Activated T-helper 17 cell treated with anti-CD3 and anti-CD28 coated beads, Interleukin-2, amount 50 U/mL, for 72 hours (primary cell): ENCODE data around the gene CUL4A. TPM values are rescaled to one million over a fixed set of nuclear protein-coding genes. Genes with fewer than 3 reads are reported as not detected.
"Not testable (repeated sequence)": the region's sequence is repeated elsewhere in the genome, so short reads cannot be mapped to it uniquely, and the experiment has no call there.

Source experiments
- ATAC-seq: fragments of 150-1000 bp; cut with Tn5 transposase; replicated peaks from 2 replicates; pipeline ENCODE4 v1.10.0; 2021; ENCODE audit warnings: mild to moderate bottlenecking, moderate library complexity
- H3K27ac Mint-ChIP-seq: one replicate; pipeline ENCODE4 v1.8.0; 2022; ENCODE audit warnings: mixed read lengths
- H3K27me3 Mint-ChIP-seq: one replicate; pipeline ENCODE4 v1.8.0; 2022; ENCODE audit warnings: mixed read lengths
- H3K36me3 Mint-ChIP-seq: one replicate; pipeline ENCODE4 v1.8.0; 2022; ENCODE audit warnings: low read depth, mild to moderate bottlenecking, mixed read lengths
- H3K4me1 Mint-ChIP-seq: one replicate; pipeline ENCODE4 v1.8.0; 2022; ENCODE audit warnings: mixed read lengths
- H3K4me3 Mint-ChIP-seq: one replicate; pipeline ENCODE4 v1.8.0; 2022; ENCODE audit warnings: mild to moderate bottlenecking, mixed read lengths
- H3K9me3 Mint-ChIP-seq: one replicate; pipeline ENCODE4 v1.8.0; 2022; ENCODE audit warnings: mixed read lengths
- total RNA-seq, 2 donors: library from RNA; stranded (reverse); gene quantifications; one replicate each; pipeline ENCODE4 v1.2.3, GENCODE V29; 2022

Gene CUL4A
- total RNA-seq, 2 donors from 2014 or later = 98.9 to 100 TPM

- H3K27me3 Mint-ChIP-seq = no peaks in the 10 kb centered on the region
- H3K36me3 Mint-ChIP-seq = peaks cover 9% of the 10 kb centered on the region
- ATAC-seq = peak; percentile 13
- H3K4me3 Mint-ChIP-seq = peak overlapping the region; percentile 78
- peaks cover 15% of the 10 kb centered on the region for H3K4me1 Mint-ChIP-seq
- peak overlapping the region; percentile 77 for H3K27ac Mint-ChIP-seq
- H3K9me3 Mint-ChIP-seq = no peaks in the 10 kb centered on the region
Observed at GRCh38 chr13:113292021-113292862, 82.8 kb downstream of the CUL4A start.

GRCh38 chr13:113293686-113294085 lies 84.3 kb downstream of the CUL4A start:
- Mint-ChIP-seq H3K9me3 (no peaks in the 10 kb centered on the region), H3K27ac (no peak overlapping the region), H3K36me3 (peaks cover 15% of the 10 kb centered on the region), H3K27me3 (no peaks in the 10 kb centered on the region), H3K4me1 (peaks cover 24% of the 10 kb centered on the region), H3K4me3 (no peak overlapping the region)
- ATAC-seq = no peak

- peaks cover 26% of the 10 kb centered on the region for H3K4me1 Mint-ChIP-seq
- no peaks in the 10 kb centered on the region for H3K27me3 Mint-ChIP-seq
- peaks cover 17% of the 10 kb centered on the region for H3K36me3 Mint-ChIP-seq
- no peaks in the 10 kb centered on the region for H3K9me3 Mint-ChIP-seq
- H3K27ac Mint-ChIP-seq = peak overlapping the region; percentile 100
- ATAC-seq = no peak
- peak overlapping the region; percentile 98 for H3K4me3 Mint-ChIP-seq
Observed at GRCh38 chr13:113295776-113296175, 86.4 kb downstream of the CUL4A start.

GRCh38 chr13:113296823-113297369 lies 87.5 kb downstream of the CUL4A start, which contains the start of gene LAMP1:
Gene LAMP1 (plus strand): TSS chr13:113297239. CDS start chr13:113297435, 196 bp downstream.
- no peaks in the 10 kb centered on the region for H3K9me3 Mint-ChIP-seq
- H3K4me1 Mint-ChIP-seq = peaks cover 28% of the 10 kb centered on the region
- H3K27ac Mint-ChIP-seq = peak within 1 kb of the TSS; percentile 100
- ATAC-seq = peak; percentile 86
- H3K4me3 Mint-ChIP-seq = peak within 1 kb of the TSS; percentile 98
- peaks cover 21% of the 10 kb centered on the region for H3K36me3 Mint-ChIP-seq
- H3K27me3 Mint-ChIP-seq = no peaks in the 10 kb centered on the region

DNA sequence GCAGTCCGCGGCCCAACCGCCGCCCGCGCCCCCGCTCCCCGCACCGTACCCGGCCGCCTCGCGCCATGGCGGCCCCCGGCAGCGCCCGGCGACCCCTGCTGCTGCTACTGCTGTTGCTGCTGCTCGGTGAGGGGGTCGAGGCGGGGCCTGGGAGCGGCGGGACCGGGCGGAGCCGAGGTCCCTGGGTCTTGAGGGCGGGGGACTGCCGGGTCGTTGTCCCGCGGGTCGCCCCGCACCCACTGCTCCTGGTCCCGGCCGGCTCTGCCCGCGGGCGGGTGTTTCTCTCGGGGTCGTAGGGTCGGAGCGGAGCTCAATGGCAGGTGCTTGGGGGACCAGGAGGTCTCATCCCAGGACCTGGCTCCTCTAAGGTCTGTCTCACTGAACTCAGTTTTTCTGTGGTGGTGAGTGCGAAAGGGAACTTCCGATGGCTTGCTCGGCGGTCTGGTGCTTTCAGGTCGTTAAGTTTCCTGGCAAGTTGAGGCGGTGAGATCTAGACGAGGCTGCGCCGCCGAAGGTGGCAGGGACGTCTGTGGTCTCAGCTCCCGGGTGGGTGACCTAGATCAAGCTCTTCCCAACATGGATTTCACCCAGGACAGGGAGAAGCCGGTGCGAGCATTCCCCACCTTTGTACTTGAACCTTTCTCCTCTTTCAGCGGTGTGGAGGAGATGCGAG lies 88.1 kb downstream of the CUL4A start:
- Mint-ChIP-seq H3K27ac (peak overlapping the region; percentile 99), H3K36me3 (peaks cover 21% of the 10 kb centered on the region), H3K9me3 (no peaks in the 10 kb centered on the region), H3K27me3 (no peaks in the 10 kb centered on the region), H3K4me1 (peaks cover 21% of the 10 kb centered on the region), H3K4me3 (peak overlapping the region; percentile 98)
- peak; percentile 69 for ATAC-seq

- H3K27me3 Mint-ChIP-seq = no peaks in the 10 kb centered on the region
- H3K4me3 Mint-ChIP-seq = peak overlapping the region; percentile 98
- peak overlapping the region; percentile 99 for H3K27ac Mint-ChIP-seq
- no peak for ATAC-seq
- H3K36me3 Mint-ChIP-seq = peaks cover 21% of the 10 kb centered on the region
- no peaks in the 10 kb centered on the region for H3K9me3 Mint-ChIP-seq
- peaks cover 21% of the 10 kb centered on the region for H3K4me1 Mint-ChIP-seq
Observed at GRCh38 chr13:113298043-113298945, 88.9 kb downstream of the CUL4A start.

- ATAC-seq = no peak
- Mint-ChIP-seq H3K36me3 (peaks cover 21% of the 10 kb centered on the region), H3K4me3 (no peak overlapping the region), H3K27ac (no peak overlapping the region), H3K9me3 (no peaks in the 10 kb centered on the region), H3K4me1 (peaks cover 21% of the 10 kb centered on the region), H3K27me3 (no peaks in the 10 kb centered on the region)
Observed at GRCh38 chr13:113299951-113300350, 90.5 kb downstream of the CUL4A start.

GRCh38 chr13:113302986-113303385 lies 93.6 kb downstream of the CUL4A start:
- no peak for ATAC-seq
- Mint-ChIP-seq H3K4me3 (no peak overlapping the region), H3K36me3 (peaks cover 35% of the 10 kb centered on the region), H3K4me1 (peaks cover 9% of the 10 kb centered on the region), H3K27ac (no peak overlapping the region), H3K9me3 (no peaks in the 10 kb centered on the region), H3K27me3 (no peaks in the 10 kb centered on the region)

GRCh38 chr13:113304121-113304520 lies 94.7 kb downstream of the CUL4A start:
- Mint-ChIP-seq H3K9me3 (no peaks in the 10 kb centered on the region), H3K36me3 (peaks cover 39% of the 10 kb centered on the region), H3K4me1 (peaks cover 4% of the 10 kb centered on the region), H3K4me3 (no peak overlapping the region), H3K27me3 (no peaks in the 10 kb centered on the region), H3K27ac (peak overlapping the region; percentile 11)
- ATAC-seq = no peak

DNA sequence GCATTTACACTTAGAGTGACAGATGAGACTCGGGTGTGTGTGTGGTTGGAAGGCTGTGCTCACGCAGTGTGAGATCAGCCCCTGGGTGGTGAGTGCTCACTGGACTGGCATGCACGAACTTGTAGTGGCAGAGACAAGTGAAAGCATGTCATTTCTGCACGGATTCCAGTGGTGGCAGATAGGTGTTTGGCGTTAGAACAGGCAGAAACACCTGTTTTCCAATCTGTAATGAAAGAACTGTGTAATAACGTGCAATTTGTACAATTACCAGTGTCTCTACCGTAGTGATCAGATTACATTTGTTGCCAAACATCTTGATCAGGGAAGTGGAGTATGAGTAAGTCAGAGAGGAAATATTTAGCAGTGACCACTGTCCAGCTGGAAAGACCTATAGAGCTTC lies 95.8 kb downstream of the CUL4A start:
- H3K4me3 Mint-ChIP-seq = no peak overlapping the region
- H3K36me3 Mint-ChIP-seq = peaks cover 50% of the 10 kb centered on the region
- H3K4me1 Mint-ChIP-seq = peaks cover 4% of the 10 kb centered on the region
- no peaks in the 10 kb centered on the region for H3K27me3 Mint-ChIP-seq
- no peaks in the 10 kb centered on the region for H3K9me3 Mint-ChIP-seq
- no peak for ATAC-seq
- H3K27ac Mint-ChIP-seq = no peak overlapping the region

DNA sequence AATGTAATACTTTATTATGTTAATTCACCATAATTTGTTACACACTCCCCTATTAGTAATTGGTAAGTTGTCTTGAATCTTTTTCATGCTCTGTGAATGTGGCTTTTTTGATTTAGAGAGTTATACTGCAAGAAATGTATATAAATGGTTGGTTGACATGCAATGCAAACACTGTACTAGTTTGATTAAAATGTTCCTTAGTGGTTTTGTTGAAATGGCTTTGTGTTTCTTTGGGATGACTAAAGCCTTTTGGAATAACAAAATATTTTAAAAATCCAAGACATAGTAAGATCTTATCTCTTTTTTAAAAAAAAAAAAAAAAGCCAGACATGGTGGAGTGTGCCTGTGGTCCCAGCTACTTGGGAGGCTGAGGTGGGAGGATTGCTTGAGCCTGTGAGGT lies 98.1 kb downstream of the CUL4A start:
- no peaks in the 10 kb centered on the region for H3K27me3 Mint-ChIP-seq
- H3K9me3 Mint-ChIP-seq = no peaks in the 10 kb centered on the region
- H3K36me3 Mint-ChIP-seq = peaks cover 66% of the 10 kb centered on the region
- no peak overlapping the region for H3K4me3 Mint-ChIP-seq
- no peak for ATAC-seq
- no peak overlapping the region for H3K27ac Mint-ChIP-seq
- H3K4me1 Mint-ChIP-seq = no peaks in the 10 kb centered on the region

- Mint-ChIP-seq H3K9me3 (no peaks in the 10 kb centered on the region), H3K27me3 (no peaks in the 10 kb centered on the region)
- ATAC-seq = no peak
Observed at GRCh38 chr13:113309473-113309872, 100.1 kb downstream of the CUL4A start.

DNA sequence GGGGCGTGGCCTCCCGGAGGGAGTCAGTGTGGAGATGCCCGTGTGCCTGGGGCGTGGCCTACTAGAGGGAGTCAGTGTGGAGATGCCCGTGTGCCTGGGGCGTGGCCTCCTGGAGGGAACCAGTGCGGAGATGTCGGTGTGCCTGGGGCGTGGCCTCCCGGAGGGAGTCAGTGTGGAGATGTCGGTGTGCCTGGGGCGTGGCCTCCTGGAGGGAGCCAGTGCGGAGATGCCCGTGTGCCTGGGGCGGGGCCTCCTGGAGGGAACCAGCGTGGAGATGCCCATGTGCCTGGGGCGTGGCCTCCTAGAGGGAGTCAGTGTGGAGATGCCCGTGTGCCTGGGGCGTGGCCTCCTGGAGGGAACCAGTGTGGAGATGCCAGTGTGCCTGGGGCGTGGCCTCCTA lies 104.7 kb downstream of the CUL4A start:
- peaks cover 78% of the 10 kb centered on the region for H3K36me3 Mint-ChIP-seq
- not testable (repeated sequence) for H3K27me3 Mint-ChIP-seq

More at GRCh38 chr13:113309473-113309872, 100.1 kb downstream of the CUL4A start:
- Mint-ChIP-seq H3K4me3 (no peak overlapping the region), H3K4me1 (no peaks in the 10 kb centered on the region), H3K36me3 (peaks cover 76% of the 10 kb centered on the region), H3K27ac (no peak overlapping the region)

GRCh38 chr13:113314895-113315470 lies 105.6 kb downstream of the CUL4A start:
- not testable (repeated sequence) for H3K4me3 Mint-ChIP-seq, H3K27ac Mint-ChIP-seq, H3K4me1 Mint-ChIP-seq, H3K27me3 Mint-ChIP-seq, ATAC-seq, H3K9me3 Mint-ChIP-seq
- peaks cover 77% of the 10 kb centered on the region for H3K36me3 Mint-ChIP-seq

More for the DNA sequence above, 104.7 kb downstream of the CUL4A start:
- not testable (repeated sequence) for H3K27ac Mint-ChIP-seq, H3K4me1 Mint-ChIP-seq, H3K4me3 Mint-ChIP-seq, H3K9me3 Mint-ChIP-seq, ATAC-seq
